Right cardiac atrium (tissue), 5 donors: ENCODE results near the gene ZW10. TPM values are rescaled to one million over a fixed set of nuclear protein-coding genes. Genes with fewer than 3 reads are reported as not detected.
"Not testable (repeated sequence)": the region's sequence is repeated elsewhere in the genome, so short reads cannot be mapped to it uniquely, and the experiment has no call there.

Experiments
- ATAC-seq, 2 donors: fragments of 200-7000 bp; cut with Tn5 transposase; one replicate each; pipeline versions ENCODE4 v1.8.0 to v1.9.1; 2020; ENCODE audit warnings: moderate library complexity in 2 of 2, mild to moderate bottlenecking in 1 of 2
- DNase-seq, 3 donors: peaks; one replicate each; pipeline ENCODE4 v3.0.0-alpha.2; 2020
- H3K27ac ChIP-seq: one replicate; pipeline ENCODE4 v1.5.1; 2013; ENCODE audit warnings: mild to moderate bottlenecking, low read length, control low read depth, moderate library complexity
- H3K27me3 ChIP-seq: one replicate; pipeline ENCODE4 v1.6.1; 2013; ENCODE audit not compliant: control insufficient read depth, insufficient read depth
- H3K4me1 ChIP-seq: one replicate; pipeline ENCODE4 v1.6.1; 2013; ENCODE audit warnings: low read length; ENCODE audit not compliant: control insufficient read depth, insufficient read depth
- H3K4me3 ChIP-seq: one replicate; pipeline ENCODE4 v1.5.1; 2013; ENCODE audit warnings: low read length, control low read depth
- H3K9me3 ChIP-seq: one replicate; pipeline ENCODE4 v1.6.1; 2013; ENCODE audit warnings: low read length; ENCODE audit not compliant: control insufficient read depth
- WGBS: extraction: QIAGEN DNeasy Blood & Tissue Kit; methylation state at CpG from one replicate; pipeline ENCODE4 v1.1.7; 2013; 5-methylcytosine and 5-hydroxymethylcytosine counted together
- intact Hi-C, 4 donors: fragments of 100-400 bp; cut with DNase I; formaldehyde crosslinking; loops; one replicate each; pipeline versions ENCODE4 v1.11.0 to v1.14.0; 2022 to 2023
- polyA plus RNA-seq: library from polyadenylated mRNA; stranded (reverse); fragments of 200-250 nt; gene quantifications from one replicate; pipeline ENCODE4 v1.2.3, GENCODE V29; 2013
- total RNA-seq, 4 donors: library from RNA; stranded (reverse); fragmentation: NEBNext Ultra II Directional; extraction: Animal tissue kit (Norgen Biotek cat#: 25700); gene quantifications; one replicate each; pipeline ENCODE4 v1.2.1, GENCODE V29; 2021
- donor health status: healthy with polysubstance abuse.
- donor health status: DM: no; HTN: yes; CAD: no.
- donor health status: DM: no; HTN: no; CAD: no.
- donor health status: DM: no; HTN: yes; CAD: no; lungs with severe emphysema.
- donor health status: DM: yes; HTN: yes; CAD: no.

Gene ZW10
- total and polyA plus RNA-seq, 5 donors = 4.2 to 10.2 (median 9.4) TPM

DNA sequence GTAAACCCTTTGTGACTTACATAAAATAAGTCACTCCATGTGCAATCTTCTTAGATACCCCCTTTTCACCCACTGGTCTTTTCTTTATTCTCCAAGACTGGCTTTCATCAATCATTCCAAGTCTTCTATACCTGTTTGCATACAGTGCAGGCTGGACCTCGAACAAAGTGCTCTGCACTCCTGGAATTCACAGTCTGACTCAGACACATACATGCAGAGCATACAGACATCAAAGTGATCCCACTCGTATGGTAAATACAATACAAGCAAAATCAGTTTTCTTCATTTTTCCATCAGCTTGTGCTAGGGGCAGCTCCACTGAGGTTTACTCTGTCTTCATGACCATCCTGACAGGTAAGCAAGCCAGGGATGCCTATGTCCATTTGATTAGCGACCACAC, 50.6 kb downstream of the ZW10 start:
- Histone ChIP-seq H3K27ac (peak overlapping the region; percentile 16), H3K4me3 (no peak overlapping the region), H3K9me3 (no peaks in the 10 kb centered on the region), H3K27me3 (no peaks in the 10 kb centered on the region), H3K4me1 (no peaks in the 10 kb centered on the region)
- 93% methylated on average over 3 of the region's 3 CpGs for WGBS
- ATAC-seq = no peak
- intact Hi-C loops = loop anchor here in 1 of 4 donors (10.0 kb wide), 1 partner anchor 178 kb away; no protein-coding TSS in a partner anchor
- no peak for DNase-seq

GRCh38 chr11:113722221-113722620, 51.3 kb downstream of the ZW10 start:
- ATAC-seq (no peak), DNase-seq (peak in 1 of 3 donors; percentile 38)
- Histone ChIP-seq H3K27ac (no peak overlapping the region), H3K4me1 (no peaks in the 10 kb centered on the region), H3K9me3 (no peaks in the 10 kb centered on the region), H3K4me3 (no peak overlapping the region), H3K27me3 (no peaks in the 10 kb centered on the region)
- WGBS = 59% methylated on average over 4 of the region's 4 CpGs
- intact Hi-C loops = loop anchor here in 1 of 4 donors (10.0 kb wide), 1 partner anchor 177 kb away; no protein-coding TSS in a partner anchor

- Histone ChIP-seq H3K4me1 (no peaks in the 10 kb centered on the region), H3K9me3 (no peaks in the 10 kb centered on the region), H3K27me3 (no peaks in the 10 kb centered on the region), H3K4me3 (no peak overlapping the region), H3K27ac (peak overlapping the region; percentile 24)
- WGBS = 76% methylated on average over 3 of the region's 3 CpGs
- peak in 1 of 3 donors; percentile 40 for DNase-seq
- intact Hi-C loops = loop anchor here in 1 of 4 donors (10.0 kb wide), 1 partner anchor 177 kb away; no protein-coding TSS in a partner anchor
- peak; percentile 57 to 85 for ATAC-seq
Measured at GRCh38 chr11:113721462-113722066, 51.9 kb downstream of the ZW10 start.

DNA sequence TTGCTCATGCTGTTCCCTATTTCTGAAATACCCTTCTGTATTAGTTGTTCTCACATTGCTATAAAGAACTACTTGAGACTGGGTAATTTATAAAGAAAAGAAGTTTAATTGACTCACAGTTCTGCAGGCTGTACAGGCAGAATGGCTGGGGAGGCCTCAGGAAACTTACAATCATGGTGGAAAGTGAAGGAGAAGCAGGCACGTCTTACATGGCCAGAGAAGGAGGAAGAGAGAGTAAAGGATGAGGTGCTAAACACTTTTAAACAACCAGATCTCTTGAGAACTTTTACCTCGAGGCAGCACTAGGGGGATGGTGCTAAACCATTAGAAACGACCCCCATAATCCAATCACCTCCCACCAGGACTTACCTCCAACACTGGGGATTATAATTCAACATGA, 53.0 kb downstream of the ZW10 start:
- not testable (repeated sequence) for H3K4me1 ChIP-seq, DNase-seq, H3K27me3 ChIP-seq, H3K9me3 ChIP-seq, H3K4me3 ChIP-seq, ATAC-seq, H3K27ac ChIP-seq
- intact Hi-C loops = loop anchor here in 1 of 4 donors (10.0 kb wide), 1 partner anchor 176 kb away; no protein-coding TSS in a partner anchor
- 66% methylated on average over 3 of the region's 3 CpGs for WGBS

DNA sequence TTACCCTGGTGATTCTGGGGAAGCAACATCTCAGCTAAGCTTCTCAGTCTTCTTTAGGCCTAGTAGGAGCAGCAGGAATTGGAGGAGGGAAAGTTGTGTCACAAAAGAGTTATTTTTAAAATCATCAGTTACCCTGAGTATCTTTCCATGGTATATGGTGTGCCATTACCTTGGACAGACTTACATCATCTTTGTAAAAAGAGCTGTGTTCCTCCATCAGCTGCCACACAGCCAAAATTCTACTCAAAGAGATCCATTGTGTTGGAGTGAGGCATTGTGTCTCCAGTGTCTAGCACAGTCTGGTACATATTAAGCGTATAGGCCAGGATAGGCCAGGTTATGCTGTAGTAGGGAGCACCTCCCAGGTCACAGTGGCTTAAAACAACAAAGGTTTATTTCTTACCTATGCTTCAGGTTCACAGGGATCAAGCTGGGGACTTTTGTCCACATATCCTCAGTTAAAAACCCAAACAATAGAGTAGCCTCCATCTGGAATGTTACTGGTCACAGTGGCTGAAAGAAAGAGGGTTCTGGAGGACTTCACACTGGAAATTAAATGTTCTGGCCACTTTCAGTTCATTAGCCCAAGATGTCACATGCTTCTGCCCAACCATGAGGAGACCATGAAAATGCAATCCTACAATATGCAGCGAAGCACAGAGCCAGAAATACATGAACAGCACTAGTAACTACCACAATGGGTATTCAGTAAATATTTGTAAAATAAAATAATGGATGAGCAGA, 57.4 kb downstream of the ZW10 start:
- no peak overlapping the region for H3K27ac ChIP-seq
- DNase-seq = no peak
- H3K9me3 ChIP-seq = no peaks in the 10 kb centered on the region
- ATAC-seq = no peak
- H3K27me3 ChIP-seq = no peaks in the 10 kb centered on the region
- no peak overlapping the region for H3K4me3 ChIP-seq
- intact Hi-C loops = no loop called here
- over 99% methylated on average over 2 of the region's 2 CpGs for WGBS
- no peaks in the 10 kb centered on the region for H3K4me1 ChIP-seq

DNA sequence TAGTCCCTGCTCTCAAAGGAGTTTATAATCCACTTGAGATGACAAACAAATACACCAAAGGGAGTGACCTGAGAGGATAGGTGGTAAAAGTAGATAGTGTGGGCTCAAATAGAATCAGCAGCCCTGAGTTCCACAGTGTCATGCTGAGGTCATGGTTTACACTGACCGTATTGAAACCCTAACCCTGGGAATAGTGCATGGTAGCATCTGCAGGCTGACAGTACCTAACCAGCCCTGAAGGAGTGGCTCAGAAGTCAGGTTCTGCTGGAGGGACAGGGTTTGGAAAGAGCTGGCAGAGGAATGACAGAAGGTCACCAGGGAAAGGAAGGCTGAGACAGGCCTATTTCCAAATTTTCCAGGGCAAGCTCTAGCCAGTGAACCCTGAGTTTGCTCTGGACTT, 58.2 kb downstream of the ZW10 start:
- Histone ChIP-seq H3K4me3 (no peak overlapping the region), H3K27me3 (no peaks in the 10 kb centered on the region), H3K27ac (no peak overlapping the region), H3K4me1 (no peaks in the 10 kb centered on the region), H3K9me3 (no peaks in the 10 kb centered on the region)
- ATAC-seq (no peak), DNase-seq (no peak)
- WGBS = 83% methylated on average over 1 of the region's 1 CpG
- intact Hi-C loops = no loop called here

DNA sequence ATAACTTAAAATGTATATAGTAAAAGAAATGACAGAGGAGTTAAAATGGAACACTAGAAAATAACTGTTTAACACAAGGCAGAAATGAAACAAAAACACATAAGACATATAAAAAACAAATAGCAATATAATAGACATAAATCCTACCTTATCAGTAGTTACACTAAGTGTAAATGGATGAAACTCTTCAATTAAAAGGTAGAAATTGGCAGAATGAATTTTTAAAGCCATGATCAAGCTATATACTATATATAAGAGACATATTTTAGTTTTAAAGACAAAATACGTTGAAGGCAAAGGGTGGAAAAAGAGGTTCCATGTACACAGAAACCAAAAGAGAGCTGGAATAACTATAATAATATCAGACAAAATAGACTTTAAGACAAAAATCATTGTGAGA, 62.5 kb downstream of the ZW10 start:
- no peaks in the 10 kb centered on the region for H3K4me1 ChIP-seq
- H3K4me3 ChIP-seq = no peak overlapping the region
- DNase-seq = no peak
- intact Hi-C loops = no loop called here
- no peaks in the 10 kb centered on the region for H3K27me3 ChIP-seq
- H3K9me3 ChIP-seq = no peaks in the 10 kb centered on the region
- no peak overlapping the region for H3K27ac ChIP-seq
- no peak for ATAC-seq
- WGBS = 95% methylated on average over 1 of the region's 1 CpG

- no peak for DNase-seq
- peak; percentile 39 to 70 for ATAC-seq
- Histone ChIP-seq H3K9me3 (no peaks in the 10 kb centered on the region), H3K27me3 (no peaks in the 10 kb centered on the region), H3K27ac (peak within 1 kb of the TSS; percentile 10), H3K4me1 (no peaks in the 10 kb centered on the region), H3K4me3 (no peak within 1 kb of the TSS)
- intact Hi-C loops = no loop called here
- 85% methylated on average over 7 of the region's 7 CpGs for WGBS
Measured at GRCh38 chr11:113705871-113706655, 67.4 kb downstream of the ZW10 start, which contains the start of gene TMPRSS5. TMPRSS5 (minus strand) TSS chr11:113706308; CDS start chr11:113706224, 84 bp downstream.

- H3K27me3 ChIP-seq, H3K27ac ChIP-seq, H3K9me3 ChIP-seq, H3K4me3 ChIP-seq, H3K4me1 ChIP-seq, intact Hi-C loops, DNase-seq, ATAC-seq: not testable (repeated sequence)
- 96% methylated on average over 1 of the region's 1 CpG for WGBS
Measured at GRCh38 chr11:113703551-113703950, 69.9 kb downstream of the ZW10 start.

DNA sequence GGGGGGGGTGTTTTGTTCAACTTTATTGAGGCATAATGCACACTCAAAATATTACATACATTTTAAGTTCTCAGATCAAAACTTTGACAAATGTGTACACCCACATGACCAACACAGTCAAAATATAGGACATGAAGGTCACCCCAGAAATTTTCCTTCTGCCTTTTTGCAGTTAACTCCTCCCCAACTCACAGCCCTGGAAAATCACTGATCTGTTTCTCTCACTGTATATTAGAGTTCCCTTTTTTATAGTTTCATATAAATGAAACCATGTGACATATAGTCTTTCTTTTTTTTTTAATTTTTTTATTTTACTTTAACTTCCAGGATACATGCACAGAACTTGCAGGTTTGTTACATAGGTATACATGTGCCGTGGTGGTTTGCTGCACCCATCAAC, 72.0 kb downstream of the ZW10 start:
- ATAC-seq (no peak), DNase-seq (no peak)
- H3K27ac ChIP-seq = no peak overlapping the region
- no peaks in the 10 kb centered on the region for H3K9me3 ChIP-seq
- intact Hi-C loops = no loop called here
- WGBS = 100% methylated on average over 1 of the region's 1 CpG
- H3K4me3 ChIP-seq = no peak overlapping the region
- H3K4me1 ChIP-seq = no peaks in the 10 kb centered on the region
- no peaks in the 10 kb centered on the region for H3K27me3 ChIP-seq

GRCh38 chr11:113698515-113698914, 75.0 kb downstream of the ZW10 start:
- no peak for DNase-seq
- ATAC-seq = no peak

More at GRCh38 chr11:113698515-113698914, 75.0 kb downstream of the ZW10 start:
- H3K27ac ChIP-seq = no peak overlapping the region
- WGBS = 49% methylated on average over 3 of the region's 3 CpGs
- no peaks in the 10 kb centered on the region for H3K4me1 ChIP-seq
- no peak overlapping the region for H3K4me3 ChIP-seq
- intact Hi-C loops = no loop called here
- no peaks in the 10 kb centered on the region for H3K9me3 ChIP-seq
- H3K27me3 ChIP-seq = no peaks in the 10 kb centered on the region
